Common myeloid progenitor, CD34-positive (primary cell): ENCODE measurements around the gene RUNDC3A.
A peak's percentile ranks its signal among the peaks of the same experiment; 100 is the strongest.

Experiments used
- CTCF ChIA-PET: fragments of 350-600 bp; sonication (Branson Sonifier 250); formaldehyde crosslinking; loops from one replicate; lab custom pipeline; 2021; ENCODE audit warnings: antibody characterized with exemption; lab: Charles Lee
- POLR2A ChIA-PET: fragments of 350-600 bp; sonication (Branson Sonifier 250); formaldehyde crosslinking; loops from one replicate; lab custom pipeline; 2021; ENCODE audit warnings: antibody characterized with exemption; lab: Charles Lee
- DNase-seq, 3 donors: peaks; one replicate each; pipeline versions ENCODE4 v3.0.0 to v3.0.0-alpha.2; 2013
- H3K27ac ChIP-seq, 2 experiments: 1 replicate in 1 of 2; 2 replicates in 1 of 2; pipeline ENCODE4 v1.7.0; 2013; ENCODE audit warnings: inconsistent platforms in 2 of 2, low read length in 2 of 2, mild to moderate bottlenecking in 2 of 2, low read depth in 1 of 2, moderate library complexity in 1 of 2; ENCODE audit not compliant: severe bottlenecking in 2 of 2, insufficient read depth in 1 of 2, poor library complexity in 1 of 2
- H3K27me3 ChIP-seq, 5 experiments: replicated peaks in 2 of 5; 1 replicate in 3 of 5; 2 replicates in 2 of 5; pipeline versions ENCODE4 v1.6.1 to v1.7.0; 2013; ENCODE audit warnings: low read length in 4 of 5, mild to moderate bottlenecking in 2 of 5, moderate library complexity in 2 of 5, inconsistent platforms in 1 of 5; ENCODE audit not compliant: insufficient read depth in 5 of 5, control insufficient read depth in 4 of 5
- H3K36me3 ChIP-seq, 4 experiments: 1 replicate in 2 of 4; 2 replicates in 2 of 4; pipeline versions ENCODE4 v1.6.1 to v1.7.0; 2013; ENCODE audit warnings: low read length in 3 of 4, control low read depth in 1 of 4, mild to moderate bottlenecking in 1 of 4; ENCODE audit not compliant: control insufficient read depth in 4 of 4, insufficient read depth in 4 of 4
- H3K4me1 ChIP-seq, 4 experiments: 1 replicate in 3 of 4; 2 replicates in 1 of 4; pipeline versions ENCODE4 v1.6.1 to v1.7.1; 2013; ENCODE audit warnings: low read length in 3 of 4, mild to moderate bottlenecking in 3 of 4, control low read depth in 1 of 4, inconsistent platforms in 1 of 4, moderate library complexity in 1 of 4; ENCODE audit not compliant: control insufficient read depth in 4 of 4, insufficient read depth in 4 of 4; ENCODE audit errors: control extremely low read depth in 1 of 4
- H3K4me3 ChIP-seq, 7 experiments: 1 replicate in 4 of 7; 2 replicates in 3 of 7; pipeline versions ENCODE4 v1.5.1 to v1.7.0; 2013; ENCODE audit warnings: mild to moderate bottlenecking in 7 of 7, low read length in 6 of 7, moderate library complexity in 6 of 7, inconsistent platforms in 2 of 7, low read depth in 2 of 7, control low read depth in 1 of 7; ENCODE audit not compliant: insufficient read depth in 4 of 7, control insufficient read depth in 1 of 7; ENCODE audit errors: extremely low read depth in 1 of 7
- H3K9me3 ChIP-seq, 5 experiments: 1 replicate in 4 of 5; 2 replicates in 1 of 5; pipeline versions ENCODE4 v1.6.1 to v1.7.1; 2013; ENCODE audit warnings: low read length in 4 of 5, mild to moderate bottlenecking in 2 of 5, inconsistent platforms in 1 of 5, low read depth in 1 of 5, moderate library complexity in 1 of 5; ENCODE audit not compliant: control insufficient read depth in 4 of 5, insufficient read depth in 2 of 5; ENCODE audit errors: control extremely low read depth in 1 of 5
- WGBS: methylation state at CpG from one replicate; pipeline ENCODE4 v1.1.5; 2013; ENCODE audit not compliant: insufficient coverage; 5-methylcytosine and 5-hydroxymethylcytosine counted together

RUNDC3A gene

DNA sequence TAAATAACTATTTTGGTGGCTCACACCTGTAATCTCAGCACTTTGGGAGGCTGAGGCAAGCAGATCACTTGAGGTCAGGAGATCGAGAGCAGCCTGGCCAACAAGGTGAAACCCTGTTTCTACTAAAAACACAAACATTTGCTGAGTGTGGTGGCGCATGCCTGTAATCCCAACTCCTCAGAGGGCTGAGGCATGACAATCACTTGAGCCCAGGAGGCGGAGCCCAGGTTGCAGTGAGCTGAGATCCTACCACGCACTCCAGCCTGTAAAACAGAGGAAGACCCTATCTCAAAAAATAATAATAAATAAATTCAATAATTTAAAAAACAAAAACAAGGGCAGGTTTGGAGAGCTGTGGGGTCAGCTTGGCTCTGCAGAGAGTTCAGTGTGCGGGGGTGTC is 34.8 kb upstream of the RUNDC3A start:
- DNase-seq: no peak
- Histone ChIP-seq H3K4me3 (no peak overlapping the region), H3K27me3 (no peaks in the 10 kb centered on the region), H3K9me3 (no peaks in the 10 kb centered on the region), H3K4me1 (no peaks in the 10 kb centered on the region), H3K36me3 (no peaks in the 10 kb centered on the region), H3K27ac (no peak overlapping the region)
- POLR2A ChIA-PET: interaction anchor here (1.2 kb wide), 1 partner anchor 15 kb away, joined by 3 read pairs; no protein-coding TSS in a partner anchor
- 100% methylated on average over 3 of the region's 5 CpGs for WGBS
- CTCF ChIA-PET: interaction anchor here (0.6 to 1.4 kb wide), 3 partner anchors 14 to 1690 kb away, joined by 3 to 4 read pairs (median 3); no protein-coding TSS in a partner anchor

GRCh38 chr17:44277976-44278375 is 30.4 kb upstream of the RUNDC3A start:
- Histone ChIP-seq H3K36me3 (no peaks in the 10 kb centered on the region), H3K9me3 (no peaks in the 10 kb centered on the region), H3K27me3 (peaks cover 0 to 4% (median 0%) of the 10 kb centered on the region in 5 experiments), H3K4me3 (no peak overlapping the region), H3K4me1 (peaks cover 0 to 19% (median 10%) of the 10 kb centered on the region in 4 experiments), H3K27ac (no peak overlapping the region)
- WGBS: 93% methylated on average over 4 of the region's 4 CpGs
- no peak for DNase-seq
- ChIA-PET CTCF (interaction anchor here (0.9 to 2.4 kb wide), 2 partner anchors 56 to 68 kb away, joined by 4 to 8 read pairs; no protein-coding TSS in a partner anchor), POLR2A (no interaction called here)

- H3K9me3 ChIP-seq: no peaks in the 10 kb centered on the region
- no peak overlapping the region for H3K27ac ChIP-seq
- ChIA-PET CTCF (interaction anchor here (0.9 to 2.4 kb wide), 4 partner anchors 16 to 69 kb away, joined by 3 to 8 read pairs (median 3); partner anchors contain the start of gene GRN), POLR2A (no interaction called here)
- no peak for DNase-seq
- no peaks in the 10 kb centered on the region for H3K36me3 ChIP-seq
- H3K4me3 ChIP-seq: no peak overlapping the region
- WGBS: no CpG with 5 or more reads among the region's 2 CpGs
- peaks cover 0 to 4% (median 0%) of the 10 kb centered on the region in 5 experiments for H3K27me3 ChIP-seq
- H3K4me1 ChIP-seq: peaks cover 0 to 19% (median 10%) of the 10 kb centered on the region in 4 experiments
Observed at GRCh38 chr17:44279346-44279665, 29.1 kb upstream of the RUNDC3A start.

- POLR2A ChIA-PET: interaction anchor here (1.0 kb wide), 1 partner anchor 58 kb away, joined by 3 read pairs; no protein-coding TSS in a partner anchor
- DNase-seq: peak; percentile 19 to 75 (median 60)
- peaks cover 0 to 4% (median 0%) of the 10 kb centered on the region in 5 experiments for H3K27me3 ChIP-seq
- peak overlapping the region in 2 of 7 experiments; percentile 11 to 30 for H3K4me3 ChIP-seq
- 37% methylated on average over 20 of the region's 20 CpGs for WGBS
- H3K4me1 ChIP-seq: peaks cover 0 to 19% (median 10%) of the 10 kb centered on the region in 4 experiments
- CTCF ChIA-PET: interaction anchor here (0.9 to 2.4 kb wide), 5 partner anchors 17 to 70 kb away, joined by 3 to 8 read pairs (median 3); partner anchors contain the start of gene GRN
- no peaks in the 10 kb centered on the region for H3K9me3 ChIP-seq
- no peak overlapping the region for H3K27ac ChIP-seq
- no peaks in the 10 kb centered on the region for H3K36me3 ChIP-seq
Observed at GRCh38 chr17:44279666-44280391, 28.6 kb upstream of the RUNDC3A start.

DNA sequence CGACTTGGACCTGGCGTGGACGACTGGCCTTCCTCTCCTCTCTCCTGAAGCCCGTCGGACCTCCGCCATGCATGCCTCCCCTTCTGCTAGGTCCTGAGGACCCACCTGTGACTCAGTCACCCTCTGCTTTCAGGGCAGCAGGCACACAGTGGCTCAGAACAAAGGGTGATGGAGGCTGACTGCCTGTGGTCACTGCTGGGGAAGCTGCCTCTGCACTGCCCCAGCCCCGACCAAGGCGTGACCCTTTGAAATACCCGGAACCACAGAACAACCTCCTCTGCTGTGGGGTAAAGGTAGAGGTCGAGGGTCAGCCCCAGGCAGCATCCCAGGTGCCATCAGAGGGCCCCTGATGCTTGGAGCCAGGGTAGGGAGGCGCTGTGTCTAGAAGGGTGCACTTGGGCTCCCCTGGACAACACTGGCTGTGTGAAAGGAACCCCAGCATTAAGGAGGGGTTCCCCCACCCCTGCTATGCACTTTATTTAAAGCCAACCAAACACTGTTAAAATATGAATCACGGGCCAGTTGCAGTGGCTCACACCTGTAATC is 27.9 kb upstream of the RUNDC3A start:
- H3K4me3 ChIP-seq: peak overlapping the region in 1 of 7 experiments; percentile 3
- H3K27me3 ChIP-seq: peaks cover 0 to 4% (median 0%) of the 10 kb centered on the region in 5 experiments
- no peaks in the 10 kb centered on the region for H3K9me3 ChIP-seq
- no peaks in the 10 kb centered on the region for H3K36me3 ChIP-seq
- DNase-seq: no peak
- CTCF ChIA-PET: interaction anchor here (0.9 to 2.4 kb wide), 4 partner anchors 17 to 70 kb away, joined by 3 to 8 read pairs (median 4); no protein-coding TSS in a partner anchor
- H3K27ac ChIP-seq: no peak overlapping the region
- 95% methylated on average over 12 of the region's 12 CpGs for WGBS
- peaks cover 0 to 19% (median 10%) of the 10 kb centered on the region in 4 experiments for H3K4me1 ChIP-seq
- POLR2A ChIA-PET: interaction anchor here (1.0 kb wide), 1 partner anchor 59 kb away, joined by 3 read pairs; no protein-coding TSS in a partner anchor

DNA sequence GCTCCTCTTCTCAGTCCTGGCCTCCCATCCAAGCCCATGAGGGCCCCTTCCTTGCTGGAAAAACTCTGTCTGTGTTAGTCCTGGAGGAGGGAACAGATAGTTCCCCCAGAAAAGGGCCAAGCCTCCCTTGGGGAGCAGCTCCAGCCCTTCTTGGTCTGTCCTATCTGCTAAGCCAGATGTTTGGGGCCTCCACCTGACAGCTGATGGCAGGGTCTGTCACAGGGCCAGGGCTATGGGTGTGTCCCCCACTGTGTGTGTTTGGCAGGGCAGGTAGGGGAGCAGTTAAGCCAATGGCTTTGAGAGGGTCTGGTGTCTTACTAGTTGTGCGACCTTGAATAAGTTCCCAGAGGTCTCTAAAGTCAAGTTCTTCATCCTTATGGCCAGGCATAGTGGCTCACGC is 26.8 kb upstream of the RUNDC3A start:
- 100% methylated on average over 1 of the region's 2 CpGs for WGBS
- Histone ChIP-seq H3K4me3 (no peak overlapping the region), H3K36me3 (no peaks in the 10 kb centered on the region), H3K4me1 (peaks cover 0 to 19% (median 10%) of the 10 kb centered on the region in 4 experiments), H3K9me3 (no peaks in the 10 kb centered on the region), H3K27ac (no peak overlapping the region), H3K27me3 (peaks cover 0 to 4% (median 0%) of the 10 kb centered on the region in 5 experiments)
- DNase-seq: no peak
- ChIA-PET CTCF (interaction anchor here (0.8 to 1.1 kb wide), 3 partner anchors 34 to 71 kb away, joined by 4 read pairs; no protein-coding TSS in a partner anchor), POLR2A (no interaction called here)
